ENCODE results near the gene MOB3B.

- no peak for TF ChIP-seq POLR2A (IDR thresholded peaks at IDR 0.05)
- TF ChIP-seq CTCF (IDR thresholded peaks at IDR 0.05), result peak; percentile 39 to 85 (median 82)
- TF ChIP-seq POLR2AphosphoS5 (IDR thresholded peaks at IDR 0.05), result peak; percentile 54
Measured at GRCh38 chr9:27333241-27334052, 196.2 kb downstream of the MOB3B start.
